HG03521 (cell line): Measurements from ENCODE around the gene RAB3C.

ENCODE experiments used
- ATAC-seq: cut with Tn5 transposase; IDR thresholded peaks from one replicate; pipeline ENCODE4 v1.9.1; 2021; ENCODE audit warnings: mild to moderate bottlenecking, moderate library complexity; ENCODE audit not compliant: unreplicated experiment

RAB3C gene

GRCh38 chr5:58765058-58765457 is 182.2 kb downstream of the RAB3C start:
- no peak for ATAC-seq

DNA sequence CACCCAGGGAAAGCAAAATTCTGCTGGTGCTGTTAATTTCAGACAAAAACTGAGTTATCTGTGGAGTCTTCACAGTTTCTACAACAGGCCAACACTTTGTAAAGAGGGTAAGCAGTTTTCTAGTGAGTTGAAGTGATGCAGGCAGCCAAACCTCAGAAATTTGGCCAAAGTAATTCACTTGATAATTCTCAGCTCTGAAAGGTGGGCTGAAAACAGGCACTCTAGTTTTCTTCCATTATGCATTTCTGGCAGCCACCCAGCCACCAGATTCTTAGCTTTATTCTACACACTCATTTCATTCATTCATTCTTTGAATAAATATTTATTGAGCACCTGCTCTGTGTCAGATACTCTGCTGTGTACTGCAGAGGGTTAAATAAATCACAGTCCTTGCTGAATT is 184.2 kb downstream of the RAB3C start:
- no peak for ATAC-seq

DNA sequence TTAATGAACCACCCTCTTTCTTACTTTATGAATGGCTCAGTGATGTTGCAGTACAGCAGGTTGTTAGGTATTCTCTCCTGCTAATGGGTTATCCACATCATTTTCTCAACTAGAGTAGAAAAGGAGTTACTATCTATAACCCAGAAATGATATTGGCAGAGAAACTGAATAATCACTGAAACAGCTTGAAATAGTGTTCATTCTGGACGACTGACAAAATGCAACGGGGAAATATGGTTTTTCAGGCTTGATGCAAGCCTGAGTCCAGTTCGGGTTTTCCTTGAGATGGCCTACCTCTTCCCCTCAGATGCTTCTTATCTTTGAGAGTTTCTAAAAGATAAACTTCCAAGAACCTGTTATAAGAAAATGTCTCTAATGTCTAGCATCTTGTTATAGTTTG is 187.3 kb downstream of the RAB3C start:
- ATAC-seq = no peak

- no peak for ATAC-seq
Measured at GRCh38 chr5:58771796-58772195, 188.9 kb downstream of the RAB3C start.

GRCh38 chr5:58773744-58774441 is 191.0 kb downstream of the RAB3C start:
- ATAC-seq = no peak

DNA sequence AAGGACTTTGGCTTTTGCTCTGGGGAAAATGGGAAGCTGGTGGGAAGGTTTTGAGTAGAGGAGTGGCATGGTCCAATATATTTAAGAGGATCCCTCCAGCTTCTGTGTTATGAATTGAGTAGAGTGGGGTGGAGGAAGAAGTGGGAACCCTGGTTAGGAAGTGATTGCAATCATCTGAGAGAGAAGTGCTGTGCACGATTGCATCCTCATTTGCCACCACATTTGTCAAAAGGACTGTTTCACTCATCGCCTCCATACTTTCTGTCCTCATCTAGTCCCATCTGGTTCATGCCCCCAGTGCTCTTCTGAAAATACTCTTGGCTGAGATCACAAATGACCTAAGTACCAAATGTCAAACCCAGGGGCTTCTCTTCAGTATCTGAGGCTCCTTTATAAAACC is 192.1 kb downstream of the RAB3C start:
- no peak for ATAC-seq

- ATAC-seq = peak; percentile 71
Measured at GRCh38 chr5:58775701-58776262, 192.9 kb downstream of the RAB3C start.

DNA sequence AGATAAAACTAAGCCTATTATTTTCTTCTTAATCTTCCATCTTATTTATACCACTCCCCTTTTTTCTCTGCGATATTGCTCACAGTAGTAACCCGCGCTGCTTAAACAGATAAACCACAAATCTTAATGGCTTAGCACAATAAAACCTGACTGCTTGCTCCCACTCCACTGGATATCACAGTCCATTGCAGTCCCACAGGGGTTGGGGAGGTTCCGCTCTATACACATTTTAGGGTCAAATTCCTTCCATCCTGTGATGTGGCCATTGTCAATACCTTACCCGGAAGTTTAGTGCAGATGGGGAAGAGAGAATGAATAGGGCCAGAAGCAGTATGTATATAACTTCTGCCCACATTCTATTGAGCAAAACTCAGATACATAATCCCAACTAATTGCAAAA is 193.7 kb downstream of the RAB3C start:
- no peak for ATAC-seq

DNA sequence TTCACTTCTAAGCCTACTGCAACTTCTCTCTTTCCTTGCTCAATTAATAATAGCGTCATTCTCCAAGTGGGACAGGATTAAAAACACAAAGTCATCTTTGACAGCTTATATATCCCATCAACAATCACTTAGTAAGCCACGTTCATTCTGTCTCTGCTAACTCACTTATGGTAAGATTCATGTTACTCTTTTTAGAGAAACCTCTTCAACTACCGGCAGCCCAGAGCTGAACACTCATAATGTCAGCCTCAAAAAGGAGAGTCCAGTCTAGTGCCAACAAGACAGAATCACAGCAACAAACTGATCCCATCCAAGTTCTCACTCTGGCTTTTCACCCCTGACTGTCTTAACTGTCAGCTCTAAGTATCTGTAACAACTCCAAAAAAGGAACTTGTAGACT is 196.0 kb downstream of the RAB3C start:
- ATAC-seq = no peak

DNA sequence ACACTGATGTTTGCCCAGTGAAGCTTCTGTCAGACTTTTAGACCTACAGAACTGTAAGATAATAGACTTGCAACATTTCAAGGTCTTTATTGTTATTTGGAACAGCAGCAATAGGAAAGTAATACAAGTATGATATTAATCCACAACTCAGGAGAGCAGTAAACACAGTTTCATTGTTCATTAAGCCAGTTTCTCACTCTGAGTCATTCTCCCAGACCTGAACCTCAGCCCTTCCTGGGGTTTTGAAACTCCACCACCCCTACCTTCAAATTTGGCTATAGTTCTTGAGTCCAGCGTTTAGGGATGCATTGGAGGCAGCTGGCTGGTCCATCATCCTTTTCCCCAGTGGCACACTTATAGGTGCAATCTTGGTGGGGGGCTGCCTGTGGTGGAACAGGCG is 203.2 kb downstream of the RAB3C start:
- no peak for ATAC-seq

GRCh38 chr5:58786711-58787303 is 203.9 kb downstream of the RAB3C start:
- no peak for ATAC-seq

GRCh38 chr5:58787987-58788386 is 205.1 kb downstream of the RAB3C start:
- ATAC-seq = no peak

GRCh38 chr5:58793888-58794657 is 211.2 kb downstream of the RAB3C start:
- no peak for ATAC-seq

DNA sequence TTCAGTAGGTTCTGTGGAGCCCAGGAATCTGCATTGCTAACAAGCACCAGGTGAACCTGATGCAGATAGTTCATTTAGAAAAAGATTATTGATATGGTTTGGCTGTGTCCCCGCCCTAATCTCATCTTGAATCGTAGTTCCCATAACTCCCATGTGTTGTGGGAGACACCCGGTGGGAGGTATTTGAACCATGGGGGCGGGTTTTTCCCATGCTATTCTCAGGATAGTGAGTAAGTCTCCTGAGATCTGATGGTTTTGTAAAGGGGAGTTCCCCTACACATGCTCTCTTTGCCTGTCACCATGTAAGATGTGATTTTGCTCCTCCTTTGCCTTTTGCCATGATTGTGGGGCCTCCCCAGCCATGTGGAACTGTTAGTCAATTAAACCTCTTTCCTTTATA is 212.0 kb downstream of the RAB3C start:
- no peak for ATAC-seq

DNA sequence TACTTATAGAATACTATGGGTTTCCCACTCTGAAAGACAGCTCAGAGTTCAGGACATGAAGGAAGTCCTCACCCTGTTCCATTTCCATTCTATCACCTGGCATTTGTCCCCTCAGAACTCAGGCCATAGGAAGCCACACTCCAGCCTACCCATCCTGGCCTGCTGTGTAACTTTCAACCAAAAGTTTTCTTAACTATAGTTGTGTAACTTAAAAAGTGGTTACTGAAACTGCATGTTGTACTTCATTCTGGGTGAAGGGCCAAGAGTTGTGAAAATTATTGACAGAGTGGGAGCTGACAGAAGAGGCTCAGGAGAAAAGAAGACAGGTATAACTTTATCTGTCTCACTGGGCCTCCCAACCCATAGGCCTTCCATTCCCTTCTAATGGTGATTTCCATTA is 212.5 kb downstream of the RAB3C start:
- no peak for ATAC-seq

- ATAC-seq = no peak
Measured at GRCh38 chr5:58797021-58797420, 214.1 kb downstream of the RAB3C start.

GRCh38 chr5:58800356-58800755 is 217.5 kb downstream of the RAB3C start:
- ATAC-seq = no peak

DNA sequence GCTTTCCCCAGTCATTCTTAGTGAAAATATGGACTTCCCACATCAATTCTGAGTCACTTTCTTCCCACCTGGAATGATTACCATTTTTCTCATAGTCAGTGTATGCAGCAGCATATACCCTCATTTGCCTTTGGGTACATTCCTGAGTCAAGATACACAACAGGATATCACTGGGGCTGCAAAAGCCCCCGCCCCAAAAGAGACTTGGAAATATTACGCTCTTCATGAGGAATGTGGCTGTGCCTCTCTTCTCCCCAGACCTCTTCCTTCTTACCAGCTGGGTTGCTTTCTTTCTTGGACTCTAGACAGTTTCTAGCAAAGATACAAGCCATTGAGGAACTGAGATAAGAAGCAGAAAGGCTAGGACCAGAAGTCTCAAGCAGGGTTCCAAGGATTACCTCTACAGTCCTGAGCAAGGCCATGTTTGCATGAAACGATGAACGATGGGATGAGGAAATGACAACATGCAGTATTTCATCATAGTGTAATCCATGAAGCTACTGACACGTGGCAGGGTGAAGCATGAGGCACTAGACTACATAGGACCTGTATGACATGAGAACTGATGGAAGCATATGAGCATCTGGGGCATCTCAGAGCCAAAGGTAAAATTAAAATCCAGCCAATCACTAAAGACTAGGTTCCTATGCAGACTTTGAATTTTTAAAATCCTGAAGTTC is 218.1 kb downstream of the RAB3C start:
- no peak for ATAC-seq

GRCh38 chr5:58803056-58803455 is 220.2 kb downstream of the RAB3C start:
- no peak for ATAC-seq

DNA sequence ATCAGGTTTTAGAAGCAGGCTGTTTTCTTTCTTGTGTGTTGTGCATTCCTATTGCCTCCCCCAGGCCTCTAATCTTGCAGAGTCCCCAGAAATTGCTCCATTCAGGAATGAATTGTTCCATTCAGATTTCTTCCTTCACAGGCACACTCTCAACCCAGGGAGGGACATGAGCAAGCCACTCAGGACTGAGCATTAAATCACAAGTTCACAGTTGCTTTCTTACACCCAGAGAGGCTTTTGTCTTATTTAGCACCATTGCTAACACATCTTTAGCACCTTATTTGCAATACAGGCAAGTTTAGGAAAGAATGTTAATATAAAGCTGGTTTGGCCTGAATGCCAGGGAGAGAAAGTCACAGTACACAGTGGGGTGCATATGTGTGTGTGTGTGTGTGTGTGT is 221.4 kb downstream of the RAB3C start:
- no peak for ATAC-seq

GRCh38 chr5:58810086-58810485 is 227.2 kb downstream of the RAB3C start:
- ATAC-seq = no peak
